GM18519 (cell line): ENCODE results near the gene GPATCH8.
"Not testable (repeated sequence)": the region's sequence is repeated elsewhere in the genome, so short reads cannot be mapped to it uniquely, and the experiment has no call there.

Source experiments
- ATAC-seq: cut with Tn5 transposase; IDR thresholded peaks from one replicate; pipeline ENCODE4 v1.9.1; 2021; ENCODE audit warnings: mild to moderate bottlenecking, moderate library complexity; ENCODE audit not compliant: unreplicated experiment, low FRiP score

Gene GPATCH8

DNA sequence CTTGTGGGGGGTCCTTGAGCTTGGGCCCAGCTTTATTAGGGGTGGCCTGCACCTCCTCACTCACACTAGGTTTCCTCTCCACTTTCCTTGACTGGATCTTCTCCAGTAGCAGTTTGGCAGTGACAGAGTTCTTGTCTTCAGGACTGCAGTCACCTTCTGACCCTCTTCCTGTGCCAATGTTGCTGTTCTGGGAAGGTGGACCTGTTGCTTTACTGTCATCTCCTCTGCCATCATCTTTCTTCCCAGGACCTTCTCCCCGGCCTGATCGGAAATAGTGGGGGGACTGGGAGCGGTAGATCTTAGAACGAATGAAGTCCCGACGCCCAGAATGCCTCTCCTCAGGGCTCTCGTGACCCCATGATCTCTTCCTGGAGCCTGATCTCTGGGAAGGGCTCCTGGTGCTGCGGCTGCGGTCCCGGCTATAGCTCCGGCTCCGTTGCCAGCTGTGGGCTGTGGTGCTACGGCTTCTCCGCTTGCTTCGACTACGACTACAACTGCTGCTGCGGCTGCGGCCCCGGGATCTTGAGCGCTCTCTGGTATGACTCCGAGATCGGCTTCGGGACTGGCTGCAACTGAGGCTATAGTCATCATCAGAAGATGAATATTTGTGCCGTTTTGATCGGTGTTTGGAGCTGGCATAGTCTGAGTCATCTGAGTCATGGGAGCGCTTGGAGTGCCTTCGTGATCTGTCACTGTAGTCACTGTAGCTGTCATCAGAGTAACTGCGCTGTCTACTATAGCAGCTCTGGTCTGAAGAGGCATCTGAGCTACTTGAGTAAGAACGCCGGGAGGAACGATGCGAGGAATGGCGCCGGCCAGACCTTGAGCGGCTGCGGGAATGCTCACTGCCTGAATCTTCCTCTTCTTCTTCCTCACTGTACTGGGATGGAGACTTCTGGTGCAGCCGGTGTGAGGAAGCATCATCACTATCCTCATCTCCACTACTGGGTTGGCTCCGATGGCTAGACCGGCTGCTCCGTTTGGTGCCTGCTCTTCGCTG is 104.2 kb downstream of the GPATCH8 start:
- ATAC-seq: no peak

DNA sequence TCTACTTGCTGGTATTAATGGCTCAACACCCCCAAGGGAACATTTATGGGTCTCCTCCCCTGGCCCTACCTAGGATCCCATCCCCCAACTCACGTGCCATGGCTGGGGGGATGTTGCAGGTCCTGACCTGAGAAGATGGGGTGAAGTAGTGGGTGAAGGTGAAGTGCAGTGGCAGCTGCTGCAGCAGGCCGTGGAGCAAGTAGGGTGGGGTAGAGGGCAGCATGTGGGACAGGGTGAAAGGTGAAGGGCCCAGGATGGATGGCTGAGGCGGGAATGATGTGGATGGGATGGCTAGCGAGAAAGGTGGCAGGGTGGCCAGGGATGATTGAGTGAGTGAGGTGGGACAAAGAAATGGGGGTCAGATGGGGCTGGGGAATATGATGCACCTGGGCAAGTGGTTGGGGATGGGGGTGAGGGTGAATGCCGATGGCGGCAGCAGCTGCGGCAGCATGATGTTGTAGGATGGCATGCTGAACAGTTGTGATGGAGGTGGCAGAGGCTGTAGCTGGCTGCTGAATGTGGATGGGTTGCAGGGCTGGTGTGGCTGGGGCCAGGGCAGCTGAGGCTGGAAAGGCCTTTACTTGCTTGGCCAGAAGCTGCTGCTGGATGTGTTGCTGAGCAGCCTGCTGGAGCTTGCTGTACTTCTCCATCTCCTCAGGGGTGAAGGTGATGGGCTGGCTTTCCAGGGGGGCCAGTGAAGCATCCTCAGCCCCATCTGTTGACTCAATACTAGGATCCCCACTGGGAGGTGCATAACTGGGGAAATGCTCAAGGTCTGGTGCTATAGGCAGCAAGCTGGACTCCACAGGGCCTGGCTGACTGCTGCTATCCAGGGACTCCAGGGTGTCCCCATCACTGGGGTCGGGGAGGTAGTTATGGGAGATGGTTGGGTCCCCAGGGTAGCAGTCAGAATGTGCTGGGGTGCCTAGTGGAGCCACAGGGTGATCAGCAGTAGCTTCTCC is 105.4 kb downstream of the GPATCH8 start:
- no peak for ATAC-seq

DNA sequence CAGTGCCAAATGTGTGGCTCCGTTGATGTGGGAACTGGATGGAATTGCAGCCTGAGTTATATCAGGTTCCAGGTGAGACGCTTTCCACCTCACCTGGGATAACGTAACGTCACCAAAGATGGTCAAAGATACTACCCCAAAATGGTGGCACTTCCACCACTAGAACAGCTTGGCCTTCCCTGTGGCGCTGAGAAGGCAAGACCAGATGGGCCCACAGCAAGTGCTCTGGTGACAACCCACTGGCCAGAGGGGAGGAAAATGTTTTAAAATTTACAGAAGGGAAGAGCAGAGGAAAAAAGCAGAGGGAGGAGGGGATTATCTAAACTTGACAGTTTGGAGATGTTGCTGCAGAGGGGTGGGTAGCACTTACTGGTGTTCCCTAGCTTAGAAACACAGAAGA is 106.3 kb downstream of the GPATCH8 start:
- no peak for ATAC-seq

- no peak for ATAC-seq
Measured at GRCh38 chr17:44394833-44395232, 108.4 kb downstream of the GPATCH8 start.

DNA sequence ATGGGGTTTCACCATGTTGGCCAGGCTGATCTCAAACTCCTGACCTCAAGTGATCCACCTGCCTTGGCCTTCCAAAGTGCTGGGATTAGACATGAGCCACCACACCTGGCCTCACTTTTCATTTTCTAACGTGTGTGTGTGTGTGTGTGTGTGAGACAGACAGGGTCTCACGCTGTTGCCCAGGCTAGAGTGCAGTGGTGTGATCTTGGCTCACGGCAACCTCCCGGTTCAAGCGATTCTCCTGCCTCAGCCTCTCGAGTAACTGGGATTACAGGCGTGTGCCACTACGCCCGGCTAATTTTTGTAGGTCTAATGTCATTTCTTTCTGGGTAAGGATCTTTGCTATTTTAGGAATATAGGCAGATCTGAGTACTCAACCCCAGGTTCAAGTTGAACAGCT is 109.1 kb downstream of the GPATCH8 start:
- ATAC-seq: not testable (repeated sequence)

- no peak for ATAC-seq
Measured at GRCh38 chr17:44390250-44390870, 112.8 kb downstream of the GPATCH8 start.

GRCh38 chr17:44389723-44390202 is 113.4 kb downstream of the GPATCH8 start:
- ATAC-seq: no peak

- ATAC-seq: no peak
Measured at GRCh38 chr17:44389281-44389680, 113.9 kb downstream of the GPATCH8 start, which contains the start of gene ITGA2B. Gene ITGA2B (minus strand): TSS chr17:44389649. CDS start chr17:44389473, 176 bp downstream.

DNA sequence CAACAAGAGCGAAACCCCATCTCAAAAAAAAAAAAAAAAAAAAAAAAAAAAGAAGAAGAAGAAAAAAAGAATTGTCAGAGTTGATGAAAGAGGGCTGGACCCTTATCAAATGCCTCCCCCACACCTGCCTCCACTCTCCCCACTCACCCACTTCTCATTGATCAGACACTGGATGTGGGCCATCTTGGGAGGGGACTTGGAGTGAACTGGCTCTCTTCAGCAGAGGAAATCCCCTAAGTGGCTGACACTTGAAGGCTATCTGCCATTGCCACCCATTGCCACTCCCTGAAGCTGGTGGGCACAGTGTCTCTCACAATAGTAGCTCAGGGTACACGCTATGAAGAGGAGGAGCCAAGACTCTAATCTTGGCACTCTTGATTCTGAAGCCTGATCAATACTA is 115.4 kb downstream of the GPATCH8 start:
- ATAC-seq: no peak

DNA sequence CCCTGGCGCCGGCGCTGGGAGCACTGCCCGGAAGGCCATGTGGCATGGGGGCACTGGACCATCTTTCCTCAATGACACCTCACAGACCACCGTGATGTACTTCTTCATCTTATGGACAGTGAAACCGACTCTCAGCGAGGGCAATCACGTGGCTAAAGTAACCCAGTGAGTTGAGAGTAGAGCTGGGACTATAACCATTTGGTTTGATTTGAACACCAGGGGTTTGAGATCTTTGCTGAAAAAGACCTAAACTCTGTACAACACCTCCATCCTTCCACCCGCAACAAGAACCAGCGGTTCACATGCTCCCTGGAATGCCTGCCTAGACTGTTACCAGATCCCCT is 117.1 kb downstream of the GPATCH8 start:
- ATAC-seq: no peak

DNA sequence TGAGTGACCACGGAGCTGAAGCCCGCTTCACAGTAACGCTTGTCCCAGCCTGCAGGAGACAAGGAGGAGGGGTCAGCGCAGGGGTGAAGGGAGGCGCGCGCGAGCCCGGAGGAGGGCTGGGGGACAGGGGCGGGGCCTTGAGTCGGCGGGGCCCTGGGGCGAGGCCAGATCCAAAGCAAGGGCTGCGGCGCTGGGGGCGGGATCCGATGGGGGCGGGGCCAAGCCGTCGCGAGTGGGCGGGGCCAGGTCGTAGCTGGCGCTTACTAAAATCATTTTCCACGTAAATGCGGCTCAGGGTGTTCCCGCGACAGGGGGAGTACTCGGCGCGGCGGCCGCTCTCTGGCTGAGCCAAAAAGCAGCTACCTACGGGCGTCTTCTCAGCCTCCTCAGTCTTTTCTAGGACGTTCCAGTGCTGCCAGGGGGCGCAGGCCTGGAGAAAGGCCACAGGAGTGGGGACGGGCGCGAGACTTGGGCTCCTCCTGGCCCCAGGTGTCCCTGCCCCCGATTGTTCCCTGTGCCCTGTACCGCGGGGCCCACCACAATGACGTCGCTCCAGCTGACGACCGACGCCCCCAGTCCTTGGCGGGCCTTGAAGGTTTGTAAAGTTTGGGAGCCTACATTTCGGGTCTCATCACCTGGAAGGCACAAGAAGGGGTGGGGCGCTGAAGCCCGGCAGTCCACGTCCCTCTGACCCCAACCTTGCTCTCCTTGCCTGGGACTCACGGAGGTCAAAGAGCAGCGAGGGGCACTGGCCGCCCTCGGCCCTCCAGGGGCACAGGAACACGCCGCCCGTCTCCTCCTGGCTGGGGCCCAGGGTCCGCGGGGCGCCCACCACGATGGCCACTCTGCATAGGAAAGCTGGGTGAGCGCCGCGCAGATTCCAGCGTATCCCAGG is 117.7 kb downstream of the GPATCH8 start:
- no peak for ATAC-seq

DNA sequence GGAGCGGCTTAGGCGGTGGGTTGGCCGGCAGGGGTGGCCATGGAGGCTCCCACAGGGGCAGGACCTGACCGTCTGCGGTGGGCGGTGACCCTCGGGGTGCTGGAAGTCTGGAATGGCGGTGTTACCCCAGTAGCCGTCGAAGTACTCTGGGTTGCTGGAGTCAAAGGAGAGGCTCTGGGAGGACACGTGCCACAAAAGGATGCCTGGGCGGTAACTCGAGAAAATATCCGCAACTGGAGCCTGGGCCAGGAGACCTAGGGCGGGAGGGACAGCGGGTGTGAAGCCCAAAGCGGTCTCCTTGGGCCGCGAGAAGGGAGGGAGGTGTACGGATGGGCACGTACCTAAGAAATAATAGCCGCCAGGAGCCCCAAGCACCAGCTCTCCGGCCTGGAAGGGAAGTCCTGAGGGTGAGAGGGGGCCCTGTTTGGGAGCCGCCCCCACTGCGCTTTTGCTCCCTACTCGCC is 118.4 kb downstream of the GPATCH8 start:
- no peak for ATAC-seq

GRCh38 chr17:44384281-44384822 is 118.9 kb downstream of the GPATCH8 start:
- no peak for ATAC-seq

GRCh38 chr17:44383861-44384260 is 119.3 kb downstream of the GPATCH8 start:
- ATAC-seq: no peak

GRCh38 chr17:44383363-44383762 is 119.8 kb downstream of the GPATCH8 start:
- no peak for ATAC-seq

DNA sequence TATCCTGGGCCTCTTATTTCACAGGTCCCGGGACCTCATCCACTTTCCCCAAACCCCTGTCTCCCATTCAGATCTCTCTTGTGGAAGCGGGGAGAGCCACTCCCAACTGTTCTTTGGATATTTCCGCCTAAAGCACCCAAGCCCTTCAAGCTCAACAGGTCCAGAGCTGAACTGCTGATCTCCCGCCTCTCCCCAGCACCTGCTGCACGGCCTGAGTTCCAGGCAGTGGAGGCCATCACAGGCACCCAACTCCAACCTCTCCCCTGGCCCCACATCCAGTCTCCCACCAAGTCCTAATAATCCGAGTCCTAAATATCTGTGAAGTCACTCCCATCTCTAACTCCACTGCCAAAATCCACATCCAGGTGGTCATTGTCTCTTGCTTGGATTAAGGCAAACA is 120.3 kb downstream of the GPATCH8 start:
- ATAC-seq: no peak

DNA sequence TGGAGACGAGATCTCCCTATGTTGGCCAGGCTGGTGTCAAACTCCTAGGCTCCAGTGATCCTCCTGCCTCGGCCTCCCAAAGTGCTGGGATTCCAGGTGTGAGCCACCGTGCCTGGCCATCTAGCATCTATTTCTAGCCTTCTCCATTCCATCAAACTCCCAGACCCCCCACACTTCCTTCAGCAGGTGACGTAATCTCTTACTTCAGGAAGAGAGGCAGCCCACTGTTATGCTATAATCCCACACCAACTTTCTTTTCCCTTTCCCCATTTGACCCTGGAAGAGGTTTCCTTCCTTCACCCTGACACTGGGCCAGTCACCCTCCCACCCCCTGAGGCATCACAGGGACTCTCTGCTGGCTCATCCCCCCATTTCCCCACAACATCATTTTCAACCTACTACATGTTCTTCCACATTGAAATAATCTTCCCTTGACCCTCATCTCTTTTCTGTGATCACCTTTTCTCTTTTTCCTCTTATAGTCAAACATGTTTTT is 121.3 kb downstream of the GPATCH8 start:
- no peak for ATAC-seq

- ATAC-seq: no peak
Measured at GRCh38 chr17:44380767-44381166, 122.4 kb downstream of the GPATCH8 start.

DNA sequence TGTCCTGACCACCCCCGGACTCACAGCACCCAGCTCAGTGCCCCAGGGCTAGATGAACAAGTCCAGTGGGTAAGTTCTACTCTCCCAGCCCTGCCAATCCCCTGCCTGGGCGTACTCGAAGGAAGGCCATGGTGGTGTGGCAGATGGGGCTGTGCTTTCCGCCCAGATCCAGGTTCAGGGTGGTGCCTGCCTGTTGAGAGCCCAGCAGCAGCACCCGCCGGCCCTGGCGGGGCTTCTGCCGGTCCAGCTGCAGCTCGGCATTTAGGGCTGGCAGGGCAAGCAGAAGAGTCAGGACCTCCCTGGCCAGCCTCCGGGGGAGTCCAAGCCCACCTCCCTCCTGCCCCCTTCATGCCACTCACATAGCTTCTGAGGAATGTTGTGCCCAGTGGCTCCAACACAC is 123.3 kb downstream of the GPATCH8 start:
- ATAC-seq: no peak
